ENCODE measurements around the gene GTF3C1.

The GTF3C1 gene

DNA sequence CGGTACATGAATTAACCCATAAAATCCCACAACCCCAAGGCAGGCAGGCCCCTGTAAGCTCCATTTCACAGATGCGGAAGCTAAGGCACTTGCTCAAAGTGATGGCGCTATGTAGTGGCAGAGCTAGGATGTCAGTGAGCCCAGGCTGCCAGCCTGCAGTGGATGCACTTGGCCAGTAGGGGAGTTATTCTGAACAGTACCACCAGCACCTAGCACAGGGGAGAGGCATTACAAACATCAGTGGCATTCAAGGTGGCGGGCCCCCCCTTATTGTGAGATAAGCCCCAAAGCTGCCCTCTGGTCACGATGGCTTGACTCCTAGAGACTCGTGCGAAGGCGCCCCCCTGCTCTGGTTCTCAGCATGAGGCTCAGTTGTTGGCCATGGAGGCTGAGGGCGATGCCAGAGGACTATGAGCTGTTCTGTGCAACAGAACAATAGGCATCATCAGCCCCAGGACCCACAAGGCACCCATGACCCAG is 33.8 kb downstream of the GTF3C1 start:
- DNase-seq: no peak

DNA sequence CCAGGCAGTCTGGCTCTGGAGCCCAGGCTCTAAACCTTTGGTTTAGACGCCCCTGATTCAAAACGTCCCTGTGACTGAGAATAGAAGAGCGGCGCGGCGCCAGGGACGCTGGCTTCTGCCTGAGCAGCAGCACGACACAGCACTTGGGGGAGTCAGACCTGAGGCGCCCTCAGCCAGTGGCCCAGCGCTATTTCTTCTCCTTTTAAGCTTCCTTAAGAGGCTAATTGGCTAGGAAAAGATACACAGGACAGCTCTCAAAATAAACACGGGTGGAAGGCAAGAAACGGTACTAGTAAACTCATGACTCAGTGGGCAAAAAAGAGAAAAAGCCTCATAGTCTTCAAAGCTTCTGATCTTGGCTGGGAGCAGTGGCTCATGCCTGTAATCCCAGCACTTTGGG is 34.9 kb downstream of the GTF3C1 start:
- no peak for DNase-seq

DNA sequence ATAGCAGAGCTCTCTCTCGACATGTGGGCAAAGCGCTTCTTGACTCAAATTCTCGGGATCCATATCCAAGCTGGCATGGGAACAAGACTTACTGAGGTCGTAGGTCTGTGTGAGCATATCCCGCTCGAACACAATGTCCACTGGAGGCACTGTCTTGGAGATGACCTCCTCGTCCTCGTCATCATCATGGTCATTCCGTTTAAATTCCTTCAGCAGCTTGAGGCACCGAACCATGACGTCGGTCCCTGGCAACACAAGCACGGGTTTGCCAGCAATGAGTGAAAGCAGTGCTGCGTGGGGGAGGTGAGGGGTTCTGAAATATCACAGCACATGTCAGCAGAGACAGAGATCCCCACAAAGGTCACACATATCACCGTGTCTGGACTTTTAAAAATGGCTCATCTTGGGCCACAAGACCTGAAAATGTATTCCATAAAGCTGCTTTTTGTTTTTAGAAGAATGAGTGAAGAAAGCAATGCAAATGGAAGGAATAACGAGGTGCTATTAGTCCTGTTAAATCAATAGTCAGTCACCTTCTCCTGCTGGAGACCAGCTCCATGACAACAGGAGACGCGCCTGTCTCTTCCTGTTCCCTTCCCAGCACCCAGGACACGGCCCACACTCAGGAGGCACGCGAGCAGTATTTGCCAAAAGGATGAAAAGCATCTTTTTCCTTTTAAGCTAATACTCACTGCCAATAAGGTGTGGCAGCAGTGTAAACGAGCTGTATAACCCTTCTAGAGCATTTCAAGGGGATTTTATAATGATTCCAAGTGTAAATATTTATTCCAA is 37.9 kb downstream of the GTF3C1 start:
- DNase-seq: no peak

DNA sequence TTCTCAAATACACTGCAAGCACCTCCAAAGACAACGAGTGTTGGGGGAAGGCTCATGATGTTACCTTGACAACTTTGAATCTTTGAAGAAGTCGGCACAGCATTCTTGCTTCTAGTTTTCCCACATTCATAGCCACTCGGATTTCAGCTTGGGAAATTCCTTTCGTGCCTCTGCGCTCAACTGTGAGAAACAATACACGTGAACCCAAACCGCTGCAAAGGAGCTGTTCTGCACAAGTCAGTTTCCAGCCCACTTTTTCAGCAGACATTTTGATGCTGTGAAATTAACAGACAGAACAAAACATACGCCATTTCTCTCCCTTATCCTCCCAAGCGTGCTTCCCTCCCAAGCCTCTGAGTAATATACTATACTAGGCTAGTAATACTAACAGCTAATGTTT is 41.2 kb downstream of the GTF3C1 start:
- no peak for DNase-seq

DNA sequence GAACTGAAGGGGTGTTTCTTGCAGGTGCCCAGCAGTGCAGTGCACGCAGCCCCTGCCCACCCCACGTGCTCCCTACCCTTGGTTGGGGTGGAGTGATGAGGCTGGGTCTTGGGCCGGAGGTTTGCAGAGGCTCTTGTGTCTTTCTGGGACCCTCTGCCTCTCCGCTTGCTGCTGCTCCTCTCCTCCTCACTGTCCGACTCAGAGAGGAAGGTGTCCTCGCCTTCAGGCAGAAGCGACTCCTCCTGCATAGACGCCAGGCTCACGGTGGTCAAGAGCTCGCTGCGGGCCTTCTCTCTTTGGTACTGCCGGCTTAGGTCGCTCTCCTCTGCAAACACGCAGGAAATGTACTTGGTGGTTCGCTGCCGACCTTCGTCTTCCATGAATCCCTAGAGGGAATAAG is 42.9 kb downstream of the GTF3C1 start:
- no peak for DNase-seq

DNA sequence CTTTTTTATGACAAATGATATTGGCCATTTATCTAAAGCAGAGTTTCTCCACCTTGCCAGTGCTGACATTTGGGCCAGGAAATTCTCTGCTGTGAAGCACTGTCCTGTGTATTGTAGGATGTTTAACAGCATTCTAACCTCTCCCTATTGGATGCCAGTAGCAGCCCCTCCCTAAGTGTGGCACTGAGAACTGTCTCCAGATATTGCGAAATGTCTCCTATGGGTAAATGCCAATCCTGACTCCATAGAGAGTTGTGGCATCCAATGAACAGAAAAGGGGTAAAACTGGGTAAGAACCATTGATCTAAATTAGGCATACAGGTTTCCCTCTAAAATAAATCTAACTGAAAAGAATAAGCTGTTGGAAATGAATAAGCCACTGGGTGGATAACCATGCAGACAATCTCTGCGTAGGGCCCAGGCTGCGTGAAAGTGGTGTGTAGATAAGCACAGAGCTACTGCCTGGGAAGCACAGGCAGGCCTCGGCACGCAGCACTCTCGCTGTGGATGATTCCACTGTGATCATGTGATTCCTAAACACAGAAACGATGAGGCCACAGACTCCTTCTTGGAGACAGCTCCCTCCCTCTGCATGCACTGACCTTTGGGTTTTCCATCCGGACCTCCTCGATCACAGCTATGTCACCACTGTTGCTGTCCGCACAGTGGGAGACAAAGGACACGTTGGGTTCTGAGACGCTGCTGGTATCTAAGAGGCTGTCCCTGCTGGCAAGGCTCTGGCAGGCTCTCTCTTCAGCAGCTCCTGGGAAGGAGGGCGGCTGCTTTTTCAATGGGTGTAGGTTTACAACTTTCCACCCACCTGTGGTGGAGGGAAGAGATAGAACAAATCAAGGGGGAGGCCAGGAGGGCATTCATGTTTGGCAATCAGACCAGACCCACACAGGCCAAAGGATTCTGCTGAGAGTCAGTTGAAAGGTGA is 44.1 kb downstream of the GTF3C1 start:
- DNase-seq: no peak

DNA sequence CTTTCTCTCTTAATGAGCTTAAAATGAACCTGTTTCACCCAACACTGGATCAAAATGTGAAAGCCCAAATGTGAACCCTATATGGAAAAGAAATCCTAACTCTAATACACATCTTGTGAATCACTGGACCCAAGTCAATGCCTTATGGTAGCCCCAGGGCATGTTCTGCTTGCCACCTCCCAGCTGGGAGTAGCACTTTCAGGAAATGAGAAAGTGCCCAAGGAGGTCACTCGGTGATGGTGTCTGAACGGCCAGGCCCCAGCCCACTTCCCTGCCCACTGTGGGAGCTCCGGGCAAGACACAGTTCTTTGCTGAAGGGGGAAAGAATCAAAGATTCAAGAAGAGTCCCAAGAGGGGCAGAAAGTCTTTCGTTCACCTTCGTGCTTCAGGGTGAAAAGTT is 46.1 kb downstream of the GTF3C1 start:
- no peak for DNase-seq

DNA sequence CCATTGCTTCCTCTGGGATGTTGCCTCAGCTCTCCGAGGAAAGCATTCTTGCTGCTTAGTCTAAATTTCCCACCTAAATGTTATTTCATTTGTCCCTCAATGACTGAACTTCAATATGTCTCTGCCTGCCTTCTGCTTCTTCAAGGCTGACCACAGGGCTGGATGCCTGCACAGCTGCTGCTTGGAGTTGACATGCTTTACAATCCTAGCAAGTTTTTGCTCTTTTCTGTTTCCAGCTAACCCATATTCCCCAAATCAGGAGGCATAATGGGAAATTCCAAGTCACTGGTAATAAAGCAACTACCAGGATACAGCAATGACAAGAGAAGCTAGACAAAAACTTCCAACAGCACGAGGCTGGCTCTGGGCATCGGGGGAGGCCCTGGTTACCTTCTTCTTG is 48.9 kb downstream of the GTF3C1 start:
- no peak for DNase-seq

DNA sequence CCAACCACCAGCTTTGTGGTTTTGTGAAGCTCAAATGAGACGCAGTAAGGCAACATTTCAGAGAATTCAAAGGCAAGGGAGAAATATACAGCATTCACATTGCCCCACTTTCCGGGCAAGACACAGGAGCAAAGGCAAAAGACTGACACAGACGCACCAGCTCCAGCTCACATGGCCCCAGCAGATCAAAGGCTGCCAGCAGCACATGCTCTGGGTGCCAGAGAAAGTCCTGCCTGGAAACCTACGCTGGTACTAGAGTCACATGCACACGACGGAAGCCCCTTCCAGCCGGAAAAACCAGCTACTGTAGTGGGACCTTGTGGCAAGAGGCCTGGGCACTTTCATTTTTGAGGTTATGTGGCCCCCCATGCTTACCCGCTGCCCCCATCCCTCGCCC is 50.1 kb downstream of the GTF3C1 start:
- no peak for DNase-seq

DNA sequence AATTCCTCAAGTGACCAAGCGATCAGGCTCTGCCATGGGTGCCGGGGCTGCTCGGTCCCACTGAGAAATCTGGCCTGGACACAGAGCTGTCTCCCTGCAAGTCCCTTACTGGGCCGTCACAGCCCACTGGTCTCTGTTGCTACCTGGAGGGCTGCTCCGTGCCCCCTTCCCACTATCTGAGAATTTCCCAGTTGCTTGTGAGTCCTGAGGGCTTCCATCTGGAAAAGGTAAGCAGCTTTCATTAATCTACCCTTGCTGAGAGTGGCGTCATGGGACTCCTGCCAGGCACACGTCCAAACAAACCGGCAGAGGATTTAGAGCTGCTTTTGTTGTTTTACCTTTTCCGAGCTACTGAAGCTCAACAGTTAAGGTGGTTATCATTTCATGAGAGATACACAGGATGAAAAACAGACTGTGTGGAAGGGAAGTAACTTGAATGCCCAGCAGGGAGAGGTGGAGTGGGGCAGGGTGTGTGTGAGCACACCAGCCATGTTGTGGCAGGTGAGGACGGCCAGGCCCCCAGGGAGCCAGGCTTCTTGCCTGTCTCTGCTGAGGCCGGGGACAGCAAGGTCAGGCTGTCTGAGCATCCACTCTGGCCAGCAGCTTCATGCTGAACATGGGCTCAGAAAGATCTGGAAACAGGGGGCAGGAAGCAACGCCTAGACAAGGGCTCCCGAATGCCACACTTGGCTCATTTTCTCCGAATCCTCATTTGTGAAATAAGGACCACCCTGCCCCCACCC is 50.6 kb downstream of the GTF3C1 start:
- no peak for DNase-seq

DNA sequence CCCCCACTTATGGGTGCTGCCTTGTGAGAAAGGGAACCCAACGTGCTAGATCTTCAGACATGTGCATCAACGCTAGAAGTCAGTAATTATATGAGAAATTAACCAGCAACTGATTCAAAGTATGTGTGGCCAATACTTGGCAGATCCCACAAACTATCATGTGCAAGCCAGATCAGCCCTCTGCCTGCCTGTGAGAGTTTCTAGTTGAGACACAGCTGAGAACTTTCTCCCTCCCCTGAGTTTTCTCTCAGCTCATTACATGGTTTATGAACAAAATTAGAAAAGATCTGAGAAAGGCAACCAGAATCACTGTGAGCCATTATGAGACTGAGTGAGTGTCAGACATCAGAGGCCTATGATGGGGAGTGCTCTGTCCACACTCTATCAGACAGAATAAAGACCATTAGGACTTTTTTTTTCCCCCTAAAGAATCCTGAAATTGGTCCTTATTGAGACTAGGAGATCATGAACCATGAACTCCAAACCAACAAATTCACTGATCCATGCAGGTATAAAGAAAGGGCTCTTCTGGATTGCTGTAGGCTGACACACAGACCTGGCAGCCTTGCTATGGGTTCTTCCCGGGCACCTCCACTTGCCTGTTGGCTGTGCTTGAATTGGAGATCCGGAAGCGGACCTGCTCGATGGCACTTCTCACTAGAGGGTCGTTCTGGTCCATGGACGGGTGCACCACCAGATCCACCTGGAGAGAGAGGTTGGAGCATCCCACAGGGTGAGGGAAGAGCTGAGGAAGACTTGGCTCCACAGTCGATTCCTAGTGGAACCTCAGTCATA is 51.5 kb downstream of the GTF3C1 start:
- no peak for DNase-seq

DNA sequence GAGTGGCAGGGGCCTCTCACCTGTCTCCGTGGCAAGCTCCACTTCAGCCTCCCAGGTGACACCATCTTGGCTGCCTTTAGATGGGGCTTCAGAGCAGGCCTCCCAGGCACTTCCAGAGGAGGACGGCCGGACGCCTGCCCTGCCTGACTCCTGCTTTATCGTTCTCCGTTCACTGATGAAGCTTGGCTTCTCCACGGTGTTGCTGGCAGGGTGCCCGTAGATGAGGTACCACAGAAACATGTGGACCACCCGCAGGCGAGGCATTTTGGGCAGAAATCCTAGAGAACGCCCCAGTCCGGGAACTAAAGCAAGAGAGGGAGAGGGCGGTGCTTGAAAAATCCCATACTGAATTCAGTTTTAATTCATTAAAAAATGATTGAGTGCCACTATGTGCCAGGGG is 54.5 kb downstream of the GTF3C1 start:
- peak; percentile 58 for DNase-seq

DNA sequence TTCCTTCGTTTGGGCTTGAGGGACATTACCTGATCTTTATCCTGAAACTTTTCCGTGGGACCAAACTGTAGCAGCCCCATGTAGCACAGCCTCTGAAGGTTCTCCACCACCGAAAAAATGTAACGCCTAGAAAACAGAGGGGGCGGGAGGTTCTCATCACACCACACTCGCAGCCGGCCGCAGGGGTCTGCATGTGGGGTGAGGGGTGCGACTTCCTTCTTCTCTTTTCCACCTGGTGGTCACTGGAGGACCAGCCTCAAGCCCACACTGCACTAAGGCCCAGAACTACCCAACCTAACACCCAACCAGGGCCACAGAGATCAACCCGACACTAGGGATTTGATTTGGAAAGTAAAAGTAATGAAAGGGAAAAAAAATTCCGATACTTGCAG is 57.1 kb downstream of the GTF3C1 start:
- DNase-seq: no peak

DNA sequence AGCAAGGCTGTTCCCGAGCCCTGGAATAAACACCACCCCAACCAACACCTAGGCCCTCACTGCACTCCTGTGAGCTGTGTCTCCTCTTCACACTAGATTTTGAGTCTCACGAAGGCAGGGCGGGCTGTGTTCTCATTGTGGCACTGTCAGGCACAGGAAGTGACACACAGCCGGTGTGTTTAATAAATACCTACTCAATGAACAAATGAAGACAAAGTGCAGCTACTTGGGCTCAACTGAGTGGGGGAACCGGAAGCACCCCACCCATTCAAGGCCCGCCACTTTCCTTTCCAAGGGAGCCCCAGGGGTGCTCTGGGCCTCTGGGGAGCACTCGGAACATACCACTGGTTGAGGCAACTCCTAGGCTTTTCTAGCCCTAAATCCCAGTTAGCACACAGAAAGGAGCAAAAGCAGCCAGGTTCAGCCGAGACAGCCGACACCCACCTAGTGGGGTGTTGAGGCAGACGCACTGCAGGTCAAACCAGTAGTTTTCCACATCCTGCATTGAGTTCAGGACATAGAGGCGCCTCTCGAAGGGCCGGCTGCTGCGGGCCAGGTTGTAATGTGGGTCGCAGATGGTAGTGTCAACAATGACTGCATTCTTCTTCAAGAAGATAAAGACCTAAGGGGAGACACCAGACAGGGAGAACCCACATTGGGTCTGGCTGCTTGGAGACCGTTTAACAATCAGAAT is 57.7 kb downstream of the GTF3C1 start:
- no peak for DNase-seq

DNA sequence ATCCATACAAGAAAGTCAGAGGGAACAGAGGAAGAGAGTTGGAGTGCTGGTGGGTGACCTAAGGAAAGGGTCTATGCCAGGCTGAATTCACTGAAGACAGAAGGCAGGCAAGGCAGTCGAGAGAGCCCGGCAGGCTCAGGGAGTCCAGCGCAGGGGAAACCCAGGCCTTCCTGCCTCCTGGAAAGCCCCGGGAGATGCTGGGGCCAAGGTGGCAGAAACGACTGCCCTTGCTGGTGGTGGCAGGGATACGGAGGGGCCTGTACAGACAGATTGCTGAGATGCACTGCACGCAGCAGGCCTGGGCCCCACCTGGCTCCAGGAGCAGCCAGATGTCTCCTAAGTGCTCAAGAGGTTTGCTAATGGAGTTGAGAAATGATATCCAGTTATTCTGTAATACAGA is 59.8 kb downstream of the GTF3C1 start:
- DNase-seq: no peak

DNA sequence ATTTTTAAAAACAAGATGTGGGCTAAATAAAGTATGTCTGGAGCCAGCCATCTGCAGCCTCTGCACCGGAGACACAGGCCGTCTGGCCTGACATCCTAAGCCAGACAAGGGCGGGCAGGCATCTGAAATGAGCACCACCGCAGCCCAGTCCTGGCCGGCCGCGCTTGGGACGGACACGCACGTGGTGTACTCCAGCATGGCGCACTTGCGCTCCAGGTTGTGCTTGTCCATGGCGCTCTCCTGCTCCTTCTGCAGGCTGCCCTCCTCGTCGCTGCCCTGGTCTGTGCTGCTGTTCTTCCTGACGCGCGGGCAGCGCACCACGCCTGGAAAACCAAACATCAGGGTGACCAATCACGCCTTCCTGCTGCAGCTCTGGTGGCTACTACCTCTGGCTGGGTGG is 60.3 kb downstream of the GTF3C1 start:
- DNase-seq: no peak

DNA sequence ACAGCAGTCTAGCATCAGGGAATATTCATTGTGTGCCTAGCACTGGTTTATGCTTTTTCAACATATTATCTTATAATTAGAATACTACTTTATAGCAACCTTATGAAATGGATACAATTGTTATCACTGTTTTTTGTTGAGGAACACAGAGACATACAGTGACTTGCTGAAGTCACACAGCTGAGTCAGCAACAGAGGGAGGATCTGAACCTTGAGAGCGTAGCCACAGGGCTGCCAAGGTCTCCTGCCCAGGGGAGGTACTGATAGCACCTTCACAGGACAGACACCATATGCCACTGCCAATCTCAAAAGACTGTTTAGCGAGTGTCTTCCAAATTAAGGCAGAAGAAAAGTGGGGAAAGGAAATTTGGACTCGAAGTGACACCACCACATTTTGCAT is 63.0 kb downstream of the GTF3C1 start:
- no peak for DNase-seq

DNA sequence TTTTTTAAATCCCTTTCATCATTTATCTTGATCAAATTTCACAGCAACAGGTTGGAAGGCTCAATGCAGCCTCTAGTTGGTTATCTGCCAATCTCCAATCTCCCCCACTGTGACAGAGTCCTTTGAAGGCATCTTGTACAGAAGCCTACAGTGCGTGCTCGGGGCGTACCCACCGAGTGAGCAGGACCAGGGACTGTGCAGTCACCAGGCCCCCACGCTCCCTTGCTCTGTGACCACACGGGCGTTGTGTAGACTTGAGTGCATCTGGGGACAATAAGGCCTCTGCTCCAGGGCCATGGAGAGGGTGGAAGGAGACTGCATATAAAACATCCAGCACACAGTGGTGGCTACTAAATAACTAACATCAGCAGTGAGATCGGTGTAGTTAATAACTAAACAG is 63.4 kb downstream of the GTF3C1 start:
- DNase-seq: no peak

DNA sequence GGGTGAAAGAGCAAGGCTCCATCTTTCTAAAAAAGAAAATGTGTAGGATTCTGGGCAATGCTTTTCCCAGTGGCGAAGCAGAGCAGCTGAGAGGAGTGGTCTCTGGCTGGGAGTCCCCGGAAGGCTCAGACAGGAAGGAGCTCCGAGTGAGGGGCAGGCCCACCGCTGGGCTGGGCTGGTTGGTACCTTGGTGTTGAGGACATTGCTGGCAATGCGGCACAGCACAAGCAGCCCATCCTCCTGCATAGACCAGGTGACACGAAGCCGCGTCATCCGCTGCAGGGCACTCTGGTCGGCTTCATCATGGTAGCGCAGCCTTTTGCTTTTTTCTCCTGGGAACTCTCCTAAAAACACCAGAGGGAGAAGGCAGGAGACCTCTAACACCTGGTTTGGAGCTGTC is 63.9 kb downstream of the GTF3C1 start:
- DNase-seq: no peak

DNA sequence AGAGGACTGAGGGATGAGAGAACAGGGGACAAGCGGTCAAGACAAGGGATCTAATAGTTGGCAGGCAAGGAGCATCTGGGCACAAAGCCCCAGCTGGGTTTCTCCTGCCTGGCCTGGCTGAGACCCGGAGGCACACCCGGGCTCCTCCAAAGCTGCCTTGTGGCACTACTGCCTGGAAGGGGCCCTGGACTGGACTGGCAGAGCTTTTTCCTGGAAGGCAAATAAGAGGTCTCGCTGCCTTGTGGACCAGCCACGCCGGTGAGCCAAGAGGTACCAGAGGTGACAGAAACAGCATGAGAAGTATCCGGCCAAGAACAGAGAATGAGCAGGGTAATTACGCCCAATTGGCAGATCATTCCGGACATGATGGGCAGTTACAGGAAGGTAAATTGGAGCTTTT is 64.6 kb downstream of the GTF3C1 start:
- DNase-seq: peak; percentile 14

DNA sequence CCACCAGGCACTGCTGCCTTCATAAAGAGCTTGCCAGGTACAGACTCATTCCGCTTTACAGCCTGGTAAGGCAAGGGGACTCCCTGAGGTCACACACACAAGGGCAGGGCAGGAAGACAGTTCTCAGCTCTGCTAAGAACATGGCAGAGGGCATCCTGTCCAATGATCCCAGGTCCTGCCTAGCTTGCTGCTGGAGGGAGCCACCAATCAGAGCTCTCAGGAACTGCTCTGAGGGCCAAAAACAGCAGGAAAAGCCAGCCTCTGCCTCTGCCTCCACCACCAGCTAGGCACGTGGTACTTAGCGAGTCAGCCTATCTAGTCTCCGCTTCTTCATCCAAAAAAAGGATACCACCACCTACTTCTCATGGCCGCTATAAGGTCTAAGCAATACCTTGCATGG is 66.1 kb downstream of the GTF3C1 start:
- DNase-seq: no peak

DNA sequence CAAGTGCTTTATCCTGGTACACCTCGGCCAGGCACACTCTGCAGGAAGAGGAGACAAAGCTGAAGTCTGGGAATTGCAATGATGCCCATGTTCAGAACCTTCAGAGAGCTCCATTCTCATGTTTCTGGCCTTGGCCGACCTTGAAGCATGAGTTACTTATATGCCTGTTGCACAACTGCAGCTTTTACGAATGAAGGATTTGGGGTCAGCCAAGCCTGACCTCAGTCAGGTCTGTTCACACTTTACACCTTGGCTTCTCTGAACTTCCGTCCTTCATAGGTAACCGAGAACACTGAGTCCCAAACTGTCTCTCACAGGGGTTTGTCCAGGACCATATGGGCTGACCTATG is 66.7 kb downstream of the GTF3C1 start:
- no peak for DNase-seq
